ENCODE results near the gene COBL. TPM values are rescaled to one million over a fixed set of nuclear protein-coding genes. Genes with fewer than 3 reads are reported as not detected.

The COBL gene
- polyA plus RNA-seq, 1 donor (not counting 4 experiments of a cell fraction or from before 2014, with no cell fraction given), result 4.5 TPM

GRCh38 chr7:51031791-51032515, 284.7 kb downstream of the COBL start:
- Histone ChIP-seq H3K36me3 (ENCODE audit: control insufficient read depth in 2 of 2, extremely low read depth in 1 of 2, insufficient read depth in 2 of 2, low read length in 2 of 2) (no peaks in the 10 kb centered on the region), H3K4me2 (ENCODE audit: control insufficient read depth, extremely low read depth, insufficient read depth, low read depth, low read length) (no peak overlapping the region), H3K9ac (ENCODE audit: control insufficient read depth, extremely low read depth, insufficient read depth, low read length) (no peak overlapping the region), H3K9me3 (ENCODE audit: control insufficient read depth, low read depth, low read length) (no peaks in the 10 kb centered on the region), H3K27ac (ENCODE audit: control insufficient read depth, insufficient read depth, low read length) (no peak overlapping the region), H3K4me3 (ENCODE audit: control insufficient read depth in 2 of 3, extremely low read depth in 1 of 3, insufficient read depth in 2 of 3, low read depth in 1 of 3, low read length in 3 of 3) (no peak overlapping the region), H3K27me3 (ENCODE audit: control insufficient read depth, extremely low read depth, insufficient read depth, low read length) (no peaks in the 10 kb centered on the region), H3K9me1 (ENCODE audit: control insufficient read depth, extremely low read depth, insufficient read depth, low read length) (no peaks in the 10 kb centered on the region), H3K79me2 (ENCODE audit: control insufficient read depth, insufficient read depth, low read length) (no peaks in the 10 kb centered on the region), H3K4me1 (ENCODE audit: control insufficient read depth, extremely low read depth, insufficient read depth, low read length) (no peaks in the 10 kb centered on the region), H2AFZ (ENCODE audit: control insufficient read depth, low read length) (no peak overlapping the region), H4K20me1 (ENCODE audit: control insufficient read depth, extremely low read depth, insufficient read depth, low read length) (no peaks in the 10 kb centered on the region)
- dilution Hi-C loops (cut with MboI; ENCODE audit: extremely low pct_ligation_motif_present, low sequenced_read_pairs), result no loop called here
- TF ChIP-seq CTCF (optimal IDR thresholded peaks at IDR 0.05 in 1 of 3, IDR thresholded peaks at IDR 0.05 in 1 of 3, conservative IDR thresholded peaks at IDR 0.05 in 1 of 3; ENCODE audit: extremely low read depth in 1 of 3, insufficient read depth in 2 of 3, low read length in 3 of 3) (no peak), EZH2 (IDR thresholded peaks at IDR 0.05; ENCODE audit: low read length) (no peak)
- FAIRE-seq (no peak), DNase-seq (ENCODE audit: low read depth, low spot score) (no peak)

GRCh38 chr7:51031216-51031615, 285.4 kb downstream of the COBL start:
- TF ChIP-seq CTCF (optimal IDR thresholded peaks at IDR 0.05 in 1 of 3, IDR thresholded peaks at IDR 0.05 in 1 of 3, conservative IDR thresholded peaks at IDR 0.05 in 1 of 3; ENCODE audit: extremely low read depth in 1 of 3, insufficient read depth in 2 of 3, low read length in 3 of 3) (no peak), EZH2 (IDR thresholded peaks at IDR 0.05; ENCODE audit: low read length) (no peak)
- Histone ChIP-seq H3K9me1 (ENCODE audit: control insufficient read depth, extremely low read depth, insufficient read depth, low read length) (no peaks in the 10 kb centered on the region), H3K79me2 (ENCODE audit: control insufficient read depth, insufficient read depth, low read length) (no peaks in the 10 kb centered on the region), H3K4me1 (ENCODE audit: control insufficient read depth, extremely low read depth, insufficient read depth, low read length) (no peaks in the 10 kb centered on the region), H2AFZ (ENCODE audit: control insufficient read depth, low read length) (no peak overlapping the region), H4K20me1 (ENCODE audit: control insufficient read depth, extremely low read depth, insufficient read depth, low read length) (no peaks in the 10 kb centered on the region), H3K9ac (ENCODE audit: control insufficient read depth, extremely low read depth, insufficient read depth, low read length) (no peak overlapping the region), H3K9me3 (ENCODE audit: control insufficient read depth, low read depth, low read length) (no peaks in the 10 kb centered on the region), H3K4me2 (ENCODE audit: control insufficient read depth, extremely low read depth, insufficient read depth, low read depth, low read length) (no peak overlapping the region), H3K27ac (ENCODE audit: control insufficient read depth, insufficient read depth, low read length) (no peak overlapping the region), H3K36me3 (ENCODE audit: control insufficient read depth in 2 of 2, extremely low read depth in 1 of 2, insufficient read depth in 2 of 2, low read length in 2 of 2) (no peaks in the 10 kb centered on the region), H3K27me3 (ENCODE audit: control insufficient read depth, extremely low read depth, insufficient read depth, low read length) (no peaks in the 10 kb centered on the region), H3K4me3 (ENCODE audit: control insufficient read depth in 2 of 3, extremely low read depth in 1 of 3, insufficient read depth in 2 of 3, low read depth in 1 of 3, low read length in 3 of 3) (no peak overlapping the region)
- dilution Hi-C loops (cut with MboI; ENCODE audit: extremely low pct_ligation_motif_present, low sequenced_read_pairs), result no loop called here
- FAIRE-seq (no peak), DNase-seq (ENCODE audit: low read depth, low spot score) (no peak)
